C4-2B (cell line): ENCODE measurements around the gene ABT1.

Experiments used
- CTCF ChIP-seq: fragments of 450-650 bp; conservative IDR thresholded peaks from 2 replicates; pipeline ENCODE4 v1.5.1; 2017; ENCODE audit warnings: mild to moderate bottlenecking
- ZFX ChIP-seq: fragments of 450-650 bp; IDR thresholded peaks from 2 replicates; pipeline ENCODE4 v1.6.1; 2017

GRCh38 chr6:26550250-26550993 is 46.3 kb upstream of the ABT1 start:
- TF ChIP-seq CTCF = no peak
- TF ChIP-seq ZFX = no peak
